HG03103 (cell line): ENCODE results near the gene CST8.
A peak's percentile ranks its signal among the peaks of the same experiment; 100 is the strongest.

Experiments used
- ATAC-seq: cut with Tn5 transposase; IDR thresholded peaks from one replicate; pipeline ENCODE4 v1.9.1; 2021; ENCODE audit warnings: low read depth; ENCODE audit not compliant: unreplicated experiment

CST8 gene

GRCh38 chr20:23517719-23518118, 26.8 kb downstream of the CST8 start:
- ATAC-seq: no peak

GRCh38 chr20:23519556-23519955, 28.6 kb downstream of the CST8 start:
- ATAC-seq: no peak

DNA sequence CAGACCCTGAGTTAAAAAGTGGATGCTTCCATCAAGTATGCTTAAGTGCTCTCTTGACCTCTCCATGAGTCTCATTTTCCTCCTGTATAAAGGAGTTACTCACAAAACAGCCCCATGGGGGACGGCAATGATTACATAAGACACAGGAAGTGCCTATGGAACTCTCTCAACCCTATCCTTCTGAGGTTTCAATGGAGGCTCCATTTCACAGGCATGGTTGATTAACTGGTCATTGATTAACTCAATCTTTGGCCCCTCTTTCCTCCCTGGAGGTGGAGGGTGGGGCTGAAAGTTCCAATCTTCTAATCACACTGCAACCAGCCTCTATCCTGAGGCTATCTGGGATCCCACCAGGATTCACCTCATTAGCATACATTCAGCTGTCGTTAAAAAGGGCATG, 29.3 kb downstream of the CST8 start:
- no peak for ATAC-seq

- ATAC-seq: no peak
These were observed 33.2 kb downstream of the CST8 start for GRCh38 chr20:23524146-23524545.

DNA sequence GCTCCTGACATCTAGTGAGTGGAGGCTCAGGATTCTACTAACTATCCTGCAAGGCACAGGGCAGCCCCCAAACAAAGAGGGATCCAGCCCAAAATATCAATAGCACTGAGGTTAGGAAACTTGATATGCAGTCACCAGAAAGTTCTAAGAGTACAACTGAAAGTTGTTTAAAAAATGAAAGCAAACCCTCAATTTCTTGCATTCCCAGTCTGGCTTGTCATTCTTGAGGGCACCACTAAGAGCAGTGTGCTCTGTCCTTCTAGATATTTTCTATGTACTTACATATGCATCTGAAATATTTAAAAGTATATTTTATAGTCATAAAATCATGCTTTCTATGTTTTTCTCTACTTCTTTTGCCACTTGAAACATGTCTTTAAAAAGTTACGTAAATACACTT, 35.9 kb downstream of the CST8 start:
- no peak for ATAC-seq

DNA sequence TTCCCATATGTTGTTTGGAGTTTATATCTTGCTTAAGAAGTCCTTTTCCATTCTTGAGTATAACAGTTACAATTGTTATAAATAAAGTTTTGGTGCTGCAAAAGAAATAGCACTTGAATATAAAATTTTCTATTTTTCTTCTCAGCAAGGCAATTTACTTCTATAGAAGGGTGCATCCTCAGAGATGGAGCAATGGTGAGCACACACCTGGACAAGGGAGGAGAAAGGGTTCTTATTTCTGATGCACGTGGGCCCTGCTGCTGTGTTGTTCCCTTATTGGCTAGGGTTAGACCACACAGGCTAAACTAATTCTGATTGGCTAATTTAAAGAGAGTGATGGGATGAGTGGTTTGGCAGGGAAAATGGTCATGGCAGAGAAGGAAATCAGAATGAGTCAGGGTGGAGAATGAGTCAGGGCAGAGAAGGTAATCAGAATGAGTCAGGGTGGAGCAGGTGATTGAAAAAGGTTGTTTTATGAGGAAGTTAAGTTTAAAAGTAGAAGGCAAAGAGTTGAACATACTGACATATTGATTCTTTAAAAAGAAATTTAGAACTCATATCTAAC, 38.0 kb downstream of the CST8 start:
- no peak for ATAC-seq

- ATAC-seq: peak; percentile 71
These were observed 40.1 kb downstream of the CST8 start for GRCh38 chr20:23530937-23531567.

DNA sequence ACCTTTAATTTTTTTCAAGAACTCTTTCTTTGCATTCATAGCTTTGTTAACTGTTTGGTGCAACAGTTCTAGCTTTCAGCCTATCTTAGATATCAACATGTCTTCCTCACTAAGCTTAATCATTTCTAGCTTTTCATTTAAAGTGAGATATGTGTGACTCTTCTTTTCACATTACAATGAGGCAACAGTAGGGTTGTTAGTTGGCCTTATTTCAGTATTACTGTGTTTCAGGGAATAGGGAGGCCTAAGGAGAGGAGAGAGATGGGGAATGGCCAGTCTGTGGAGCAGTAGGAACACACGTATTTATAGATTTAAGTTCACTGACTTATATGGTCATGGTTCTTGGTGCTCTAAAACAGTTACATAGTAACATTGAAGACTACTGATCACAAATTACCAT, 41.6 kb downstream of the CST8 start:
- no peak for ATAC-seq

GRCh38 chr20:23533161-23533560, 42.2 kb downstream of the CST8 start:
- no peak for ATAC-seq

DNA sequence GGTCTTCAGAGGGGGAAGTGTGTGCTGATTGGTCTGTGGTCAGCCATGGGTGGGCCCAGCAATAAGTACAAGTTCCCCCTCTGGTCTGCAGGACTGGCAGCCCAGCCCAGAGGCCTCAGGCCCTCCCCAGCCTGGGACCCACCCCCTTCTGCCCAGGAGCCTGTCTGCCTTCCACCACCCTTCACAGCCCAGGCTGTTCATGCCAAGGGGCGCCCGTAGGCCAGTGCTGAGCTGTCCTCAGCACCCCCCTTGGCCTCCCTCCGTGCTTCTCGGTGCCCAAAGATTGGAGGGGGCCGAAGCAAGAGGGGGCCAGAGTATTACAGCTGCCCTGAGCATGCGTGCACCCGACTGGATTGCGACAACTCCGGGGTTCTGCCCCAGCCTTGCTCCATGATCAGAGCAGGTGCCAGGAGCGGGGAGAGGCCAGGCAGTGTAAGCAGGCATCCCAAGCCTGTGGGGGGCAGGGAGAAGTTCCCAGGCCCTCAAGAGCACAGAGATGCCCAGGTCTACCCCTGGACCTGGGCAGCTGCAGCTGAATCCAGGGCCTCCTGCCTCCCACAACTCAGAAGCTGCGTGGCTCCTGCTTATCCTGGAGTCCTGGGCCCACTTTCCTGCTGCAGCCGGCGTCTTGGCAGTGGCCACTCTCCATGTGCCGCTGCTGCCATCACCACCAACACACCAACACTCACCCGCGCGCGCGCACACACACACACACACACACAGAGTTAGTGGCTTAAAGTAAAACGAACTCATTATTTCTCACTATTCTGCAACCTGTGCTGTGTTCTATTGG, 44.1 kb downstream of the CST8 start:
- ATAC-seq: no peak

DNA sequence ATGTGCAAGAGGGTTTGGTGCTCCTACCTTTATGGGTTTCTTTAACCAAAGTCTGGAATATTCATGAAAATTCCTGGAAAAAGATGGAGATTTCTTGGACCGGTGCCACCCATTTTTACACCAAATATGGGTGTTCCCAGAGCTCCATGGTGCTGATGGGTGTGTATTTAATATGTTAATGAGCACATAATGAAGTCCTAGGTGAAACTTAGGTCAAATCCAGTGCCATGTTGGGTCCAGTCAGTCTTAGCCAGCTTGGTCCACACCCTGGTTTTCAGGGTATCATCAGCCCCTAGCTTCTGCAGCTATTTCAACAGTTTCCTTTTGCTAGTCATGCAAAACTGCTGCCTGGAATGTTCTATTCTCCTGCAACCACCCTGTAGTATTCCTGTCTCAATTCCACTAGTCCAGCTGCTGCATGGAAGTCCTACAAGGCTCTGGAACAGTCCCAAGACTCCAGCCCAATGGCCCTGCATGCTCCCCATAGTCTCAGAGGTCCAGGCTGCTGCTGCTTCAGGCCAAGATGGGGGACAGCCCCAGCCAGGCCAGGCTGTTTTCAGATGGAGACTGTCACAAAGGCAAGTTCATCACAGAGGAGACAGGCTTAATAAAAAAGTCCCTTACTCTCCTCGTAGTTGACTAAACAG, 45.5 kb downstream of the CST8 start:
- ATAC-seq: no peak

DNA sequence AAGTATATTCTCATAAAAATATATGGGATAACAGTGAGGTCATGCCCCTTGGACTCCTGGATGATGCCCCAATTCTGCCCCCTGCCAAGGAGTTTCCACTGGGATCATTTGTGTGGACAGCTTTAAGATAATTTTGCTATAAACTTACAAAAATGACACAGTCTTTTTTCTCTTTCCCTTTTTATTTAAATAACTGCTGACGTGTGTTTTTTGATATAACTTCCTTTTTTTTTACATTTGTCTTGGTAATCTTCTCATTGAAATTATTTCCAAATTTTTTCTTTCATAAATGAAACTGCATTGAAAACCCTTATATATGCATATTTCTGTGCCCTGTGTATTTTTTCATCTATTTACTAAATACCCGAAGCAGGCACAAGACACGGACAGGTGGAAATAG, 46.1 kb downstream of the CST8 start:
- ATAC-seq: no peak

GRCh38 chr20:23540624-23541023, 49.7 kb downstream of the CST8 start:
- ATAC-seq: no peak

DNA sequence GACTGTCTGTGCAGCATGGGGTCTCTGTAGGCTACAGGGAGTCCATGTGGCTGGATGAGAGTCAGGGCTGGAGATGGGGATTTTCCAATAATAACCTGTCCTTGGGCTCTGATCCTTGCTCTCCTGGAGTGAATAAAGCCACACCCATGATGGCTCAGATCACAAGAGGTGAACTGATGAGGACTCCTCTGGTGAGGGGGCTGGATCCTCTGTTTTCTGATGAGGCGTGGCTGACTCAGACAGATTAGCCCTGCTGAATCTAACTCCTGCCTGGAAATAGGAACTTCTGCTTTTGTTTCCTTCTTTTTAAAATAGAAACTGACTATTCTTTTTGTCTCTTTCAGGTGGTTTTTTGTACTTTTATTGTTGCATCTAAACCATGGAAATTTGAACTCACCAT, 50.4 kb downstream of the CST8 start:
- ATAC-seq: no peak

- ATAC-seq: no peak
These were observed 50.9 kb downstream of the CST8 start for GRCh38 chr20:23541776-23542175.

DNA sequence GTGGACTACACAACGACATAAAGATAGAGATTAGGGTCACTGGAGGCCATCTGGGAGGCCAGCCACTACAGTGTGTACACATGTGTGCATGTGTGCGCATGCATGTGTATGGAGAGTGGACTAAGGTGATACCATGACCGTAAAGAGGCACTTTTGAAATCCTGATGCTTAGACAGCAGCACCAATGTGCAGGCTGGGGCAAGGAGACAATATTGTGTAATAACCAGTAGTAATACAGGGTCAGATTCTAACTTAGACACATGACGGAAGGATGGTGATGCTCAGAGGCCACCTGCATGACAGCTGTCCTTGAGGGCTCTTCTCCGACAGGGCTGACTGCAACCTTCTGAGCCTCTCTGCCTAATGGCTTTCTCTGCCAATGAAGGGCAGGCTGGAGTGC, 51.9 kb downstream of the CST8 start:
- ATAC-seq: no peak

DNA sequence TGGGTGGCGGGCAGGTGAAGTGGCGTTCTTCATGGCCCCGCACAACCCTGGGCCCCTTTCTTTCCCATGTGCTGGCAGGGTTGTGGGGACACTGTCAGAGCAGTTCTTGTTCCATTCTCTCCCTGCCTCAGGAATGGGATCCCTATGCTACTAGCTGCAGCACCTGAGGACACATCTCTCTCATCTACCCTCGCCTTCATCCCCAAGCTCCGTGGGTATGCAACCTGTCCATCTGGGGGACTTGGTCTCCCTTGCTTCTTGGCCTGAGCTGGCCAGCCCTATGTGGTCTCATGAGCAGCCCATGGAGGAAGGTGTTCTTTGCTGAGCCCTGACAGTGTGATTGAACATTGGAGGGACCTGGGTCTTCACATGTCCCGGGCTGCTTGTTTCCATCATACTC, 53.2 kb downstream of the CST8 start:
- ATAC-seq: no peak
